Neuronal stem cell (in vitro differentiated cells): ENCODE data around the gene RGPD6. TPM values are rescaled to one million over a fixed set of nuclear protein-coding genes. Genes with fewer than 3 reads are reported as not detected.
"Not testable (repeated sequence)": the region's sequence is repeated elsewhere in the genome, so short reads cannot be mapped to it uniquely, and the experiment has no call there.

Experiments
- DNase-seq: peaks from one replicate; pipeline ENCODE4 v3.0.0-alpha.2; 2013; ENCODE audit warnings: low spot score
- H2AFZ ChIP-seq: one replicate; pipeline ENCODE4 v1.6.1; 2013; ENCODE audit warnings: mild to moderate bottlenecking, low read length, inconsistent platforms
- H2AK5ac ChIP-seq: 2 replicates; pipeline ENCODE4 v1.6.1; 2013; ENCODE audit warnings: low read depth, mild to moderate bottlenecking, inconsistent platforms, low read length, moderate library complexity, mixed read lengths
- H2BK120ac ChIP-seq: 2 replicates; pipeline ENCODE4 v1.6.1; 2013; ENCODE audit warnings: low read depth, mild to moderate bottlenecking, inconsistent platforms, low read length, moderate library complexity, mixed read lengths
- H2BK12ac ChIP-seq: one replicate; pipeline ENCODE4 v1.6.1; 2013; ENCODE audit warnings: low read length, inconsistent platforms
- H2BK15ac ChIP-seq: 2 replicates; pipeline ENCODE4 v1.6.1; 2013; ENCODE audit warnings: mild to moderate bottlenecking, low read length, inconsistent platforms, mixed read lengths
- H2BK5ac ChIP-seq: one replicate; pipeline ENCODE4 v1.6.1; 2013; ENCODE audit warnings: inconsistent platforms, mild to moderate bottlenecking, low read length, moderate library complexity
- H3K14ac ChIP-seq: one replicate; pipeline ENCODE4 v1.6.1; 2013; ENCODE audit warnings: low read length, inconsistent platforms
- H3K18ac ChIP-seq: 2 replicates; pipeline ENCODE4 v1.6.1; 2013; ENCODE audit warnings: low read length, inconsistent platforms
- H3K23ac ChIP-seq: 2 replicates; pipeline ENCODE4 v1.6.1; 2013; ENCODE audit warnings: low read depth, mild to moderate bottlenecking, mixed read lengths, low read length, inconsistent platforms; ENCODE audit not compliant: poor library complexity
- H3K27ac ChIP-seq: replicated peaks from 3 replicates; pipeline ENCODE4 v1.5.1; 2013; ENCODE audit warnings: low read length, inconsistent platforms
- H3K27me3 ChIP-seq, 3 experiments: 2 replicates each; pipeline ENCODE4 v1.6.1; 2013; ENCODE audit warnings: low read length in 3 of 3, mild to moderate bottlenecking in 2 of 3, inconsistent platforms in 1 of 3, low read depth in 1 of 3, mixed read lengths in 1 of 3, moderate library complexity in 1 of 3; ENCODE audit not compliant: control insufficient read depth in 3 of 3, insufficient read depth in 3 of 3
- H3K36me3 ChIP-seq, 2 donors: replicated peaks in 1 of 2; 2 replicates each; pipeline ENCODE4 v1.6.1; 2013; ENCODE audit warnings: low read length in 2 of 2; ENCODE audit not compliant: control insufficient read depth in 2 of 2, insufficient read depth in 2 of 2
- H3K4ac ChIP-seq: 2 replicates; pipeline ENCODE4 v1.6.1; 2013; ENCODE audit warnings: inconsistent platforms, mild to moderate bottlenecking, low read length, moderate library complexity
- H3K4me1 ChIP-seq, 2 donors: 1 replicate in 1 of 2; 2 replicates in 1 of 2; pipeline ENCODE4 v1.6.1; 2013; ENCODE audit warnings: low read length in 2 of 2, low read depth in 1 of 2; ENCODE audit not compliant: control insufficient read depth in 2 of 2, insufficient read depth in 1 of 2
- H3K4me2 ChIP-seq: one replicate; pipeline ENCODE4 v1.6.1; 2013; ENCODE audit warnings: mild to moderate bottlenecking, low read length, inconsistent platforms; ENCODE audit not compliant: insufficient read depth, poor library complexity, severe bottlenecking
- H3K4me3 ChIP-seq, 2 donors: 2 replicates each; pipeline ENCODE4 v1.5.1; 2013; ENCODE audit warnings: low read length in 2 of 2, mild to moderate bottlenecking in 2 of 2, inconsistent platforms in 1 of 2, moderate library complexity in 1 of 2
- H3K79me1 ChIP-seq: one replicate; pipeline ENCODE4 v1.6.1; 2013; ENCODE audit warnings: low read depth, mild to moderate bottlenecking, inconsistent platforms, low read length, moderate library complexity
- H3K9ac ChIP-seq: one replicate; pipeline ENCODE4 v1.6.1; 2013; ENCODE audit warnings: mild to moderate bottlenecking, low read depth, low read length, inconsistent platforms; ENCODE audit not compliant: poor library complexity
- H3K9me3 ChIP-seq, 2 donors: replicated peaks in 1 of 2; 2 replicates each; pipeline versions ENCODE3 to v1.6.1; 2013; ENCODE audit warnings: low read length in 2 of 2, mild to moderate bottlenecking in 2 of 2, inconsistent platforms in 1 of 2, low read depth in 1 of 2, mixed read lengths in 1 of 2, moderate library complexity in 1 of 2; ENCODE audit not compliant: control insufficient read depth in 2 of 2, insufficient read depth in 1 of 2
- H4K8ac ChIP-seq: one replicate; pipeline ENCODE4 v1.6.1; 2013; ENCODE audit warnings: low read depth, mild to moderate bottlenecking, inconsistent platforms, low read length, moderate library complexity
- H4K91ac ChIP-seq: one replicate; pipeline ENCODE4 v1.6.1; 2013; ENCODE audit warnings: low read length, low read depth, mild to moderate bottlenecking, inconsistent platforms; ENCODE audit not compliant: poor library complexity
- WGBS, 2 donors: extraction: QIAGEN DNeasy Blood & Tissue Kit; methylation state at CpG; one replicate each; pipeline ENCODE4 v1.1.7; 2013; ENCODE audit warnings: missing lambda C conversion rate in 2 of 2, mixed read lengths in 1 of 2; ENCODE audit not compliant: insufficient read length in 2 of 2, insufficient replicate concordance in 1 of 2; ENCODE audit errors: extremely low coverage in 2 of 2; 5-methylcytosine and 5-hydroxymethylcytosine counted together
- small RNA-seq: library from polyadenylated mRNA; stranded (forward); fragments of <200 nt; extraction: miRNeasy Mini kit (QIAGEN cat#:217004); gene quantifications from one replicate; pipeline ENCODE3, GENCODE V24; 2013; ENCODE audit not compliant: insufficient read depth

Gene RGPD6

DNA sequence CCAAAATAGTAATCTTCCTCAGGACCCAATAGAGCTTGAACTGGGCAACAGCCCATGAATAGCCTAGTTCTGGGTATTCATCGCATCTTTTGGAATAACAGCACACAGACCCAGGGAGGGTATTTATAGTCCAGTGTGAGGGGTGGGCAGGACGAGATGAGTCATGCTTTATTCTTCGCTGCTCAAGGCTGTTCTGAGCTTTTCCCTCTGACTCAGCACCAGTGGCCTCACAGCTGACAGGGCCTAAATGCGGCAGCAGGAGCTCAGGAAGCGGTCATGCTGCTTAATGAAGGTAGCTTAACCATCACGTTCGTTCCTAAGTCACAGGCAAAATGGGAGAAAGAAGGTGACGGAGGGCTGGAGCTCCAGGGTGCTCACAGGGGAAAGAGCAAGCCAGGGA lies 111.7 kb downstream of the RGPD6 start:
- not testable (repeated sequence) for H3K79me1 ChIP-seq, H3K9me3 ChIP-seq, H3K27me3 ChIP-seq, H4K91ac ChIP-seq, H3K4me2 ChIP-seq, H2BK12ac ChIP-seq, H3K4me1 ChIP-seq, H4K8ac ChIP-seq, H3K36me3 ChIP-seq, DNase-seq, H3K9ac ChIP-seq, H3K27ac ChIP-seq, H3K4me3 ChIP-seq, H2BK120ac ChIP-seq, H3K14ac ChIP-seq, H2AFZ ChIP-seq, H3K23ac ChIP-seq, H3K4ac ChIP-seq, H2BK15ac ChIP-seq, H2AK5ac ChIP-seq, H3K18ac ChIP-seq, H2BK5ac ChIP-seq
- WGBS, 2 donors = no CpG with 5 or more reads among the region's 8 CpGs

Small RNA genes within 50 kb of the gene (small RNA-seq; reads per million reads assigned to genes)
- gene AC108938.1 = not detected
